ENCODE measurements around the gene NOCT.
"Not testable (repeated sequence)": the region's sequence is repeated elsewhere in the genome, so short reads cannot be mapped to it uniquely, and the experiment has no call there.

GRCh38 chr4:139001430-139001829, 14.2 kb upstream of the NOCT start:
- TF ChIP-seq CTCF (IDR thresholded peaks at IDR 0.05; ENCODE audit: poor library complexity); EZH2 (IDR thresholded peaks at IDR 0.05; ENCODE audit: borderline replicate concordance); EZH2phosphoT487 (IDR thresholded peaks at IDR 0.05; ENCODE audit: low read depth, severe bottlenecking, unreplicated experiment): not testable (repeated sequence)

All from hepatocyte (in vitro differentiated cells).